ENCODE data around the gene CUL9.
A peak's percentile ranks its signal among the peaks of the same experiment; 100 is the strongest.

CUL9 gene

DNA sequence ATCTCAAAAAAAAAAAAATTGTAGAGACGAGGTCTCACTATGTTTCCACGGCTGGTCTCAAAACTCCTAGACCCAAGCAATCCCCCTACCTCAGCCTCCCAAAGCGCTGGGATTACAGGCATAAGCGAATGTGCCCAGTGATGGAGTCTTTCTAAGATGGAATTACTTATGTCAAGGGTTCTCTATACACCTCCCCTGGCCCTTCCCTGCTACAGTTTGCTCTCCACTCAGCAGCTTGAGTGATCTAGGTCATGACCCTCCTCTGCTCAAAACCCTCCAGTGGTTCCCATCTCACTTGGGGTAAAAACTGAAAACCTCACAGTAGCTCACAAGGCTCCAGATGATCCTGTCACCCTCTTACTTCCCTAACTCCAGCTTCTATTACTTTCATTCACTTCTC, 49.1 kb downstream of the CUL9 start:
- peak; percentile 2 for DNase-seq

DNA sequence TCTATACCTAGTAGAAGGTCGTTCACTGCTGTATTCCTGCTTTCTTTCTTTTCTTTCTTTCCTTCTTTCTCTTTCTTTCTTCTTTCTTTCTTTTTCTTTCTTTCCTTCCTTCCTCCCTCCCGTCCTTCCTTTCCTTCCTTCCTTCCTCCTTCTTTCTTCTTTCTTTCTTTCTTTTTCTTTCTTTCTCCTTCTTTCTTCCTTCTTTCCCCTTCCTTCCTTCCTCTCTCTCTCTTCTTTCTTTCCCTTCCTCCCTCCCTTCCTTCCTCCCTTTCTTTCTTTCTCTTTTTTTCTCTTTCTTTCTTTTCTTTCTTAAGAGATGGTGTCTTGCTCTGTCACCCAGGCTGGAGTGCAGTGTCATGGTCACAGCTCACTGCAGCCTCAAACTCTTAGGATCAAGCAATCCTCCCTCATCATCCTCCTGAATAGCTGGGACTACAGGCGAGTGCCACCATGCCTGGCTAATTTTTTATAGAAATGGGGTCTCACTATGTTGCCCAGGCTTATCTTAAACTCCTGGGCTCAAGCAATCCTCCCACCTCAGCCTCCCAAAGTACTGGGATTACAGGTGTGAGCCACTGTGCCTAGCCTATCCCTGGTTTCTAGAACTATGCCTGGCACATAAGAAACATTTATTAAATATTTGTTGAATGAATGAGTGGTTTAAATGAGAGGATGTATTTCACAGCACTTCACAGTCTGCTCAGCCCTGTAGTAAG, 49.9 kb downstream of the CUL9 start:
- no peak for DNase-seq

DNA sequence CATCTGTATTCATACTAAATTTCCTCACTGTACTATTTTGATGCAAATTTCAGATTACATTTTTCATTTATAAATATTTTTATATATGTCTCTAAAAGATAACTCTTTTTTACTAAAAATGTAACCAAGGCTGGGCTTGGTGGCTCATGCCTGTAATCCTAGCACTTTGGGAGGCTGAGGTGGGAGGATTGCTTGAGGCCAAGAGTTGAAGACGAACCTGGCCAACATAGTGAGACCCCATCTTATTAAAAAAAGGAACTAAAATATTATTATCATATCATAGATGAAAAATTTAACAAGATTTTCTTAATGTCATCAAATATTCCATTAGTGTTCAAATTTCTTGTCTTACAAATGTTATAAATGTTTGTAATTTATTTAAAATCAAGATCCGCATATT, 53.8 kb downstream of the CUL9 start:
- DNase-seq, result no peak

DNA sequence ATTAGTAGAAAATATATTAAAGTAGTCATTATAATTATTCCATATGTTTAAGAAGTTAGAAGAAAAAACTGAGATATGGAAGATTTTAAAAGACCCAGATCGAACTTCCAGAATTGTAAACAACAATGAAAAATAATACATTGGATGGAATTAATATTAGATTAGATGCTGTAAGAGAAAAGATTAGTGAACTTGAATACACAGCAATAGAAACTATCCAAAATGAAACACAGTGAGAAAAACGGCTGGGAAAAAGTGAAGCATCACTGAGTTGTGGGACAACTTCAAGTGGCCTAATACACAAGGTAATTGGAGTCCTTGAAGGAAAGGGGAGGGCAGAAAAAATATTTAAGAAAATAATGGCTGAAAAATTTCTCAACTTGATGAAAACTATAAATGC, 57.1 kb downstream of the CUL9 start:
- no peak for DNase-seq

DNA sequence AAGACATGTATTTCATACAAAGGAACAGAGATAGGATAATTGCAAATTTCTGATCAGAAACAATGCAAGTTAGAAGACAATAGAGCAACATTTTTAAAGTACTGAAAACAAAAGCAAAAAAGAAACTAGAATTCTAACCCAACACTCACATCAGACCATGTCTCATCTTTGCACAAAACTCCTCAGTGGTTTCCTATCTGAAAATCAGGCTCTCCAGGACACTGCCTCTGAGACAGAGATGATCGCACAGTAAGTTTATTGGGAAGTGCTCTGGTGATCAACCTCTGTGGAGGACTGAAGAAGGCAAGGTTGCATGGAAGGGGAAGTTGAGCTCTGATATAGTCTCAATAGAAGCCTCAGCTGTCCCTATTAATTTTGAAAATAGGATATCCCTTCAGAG, 59.0 kb downstream of the CUL9 start:
- no peak for DNase-seq

DNA sequence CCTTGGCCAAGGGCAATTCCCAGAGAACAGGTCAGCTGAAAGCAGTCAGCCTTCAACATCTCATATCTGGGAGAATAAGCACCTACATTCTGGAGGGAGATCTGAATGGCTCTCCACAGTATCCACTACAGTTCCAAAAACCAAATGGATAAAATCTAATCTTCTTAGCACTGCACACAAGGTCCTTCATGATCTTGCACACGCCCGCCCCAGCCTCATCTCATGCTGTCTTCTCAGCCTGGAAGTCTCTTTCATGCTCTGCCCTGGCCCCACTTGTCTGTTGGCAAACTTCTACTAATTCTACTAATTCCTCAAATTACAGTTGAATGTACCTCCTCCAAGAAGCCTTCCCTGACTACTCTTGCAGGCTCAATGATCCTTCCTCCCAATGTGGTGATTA, 59.5 kb downstream of the CUL9 start:
- DNase-seq, result no peak

DNA sequence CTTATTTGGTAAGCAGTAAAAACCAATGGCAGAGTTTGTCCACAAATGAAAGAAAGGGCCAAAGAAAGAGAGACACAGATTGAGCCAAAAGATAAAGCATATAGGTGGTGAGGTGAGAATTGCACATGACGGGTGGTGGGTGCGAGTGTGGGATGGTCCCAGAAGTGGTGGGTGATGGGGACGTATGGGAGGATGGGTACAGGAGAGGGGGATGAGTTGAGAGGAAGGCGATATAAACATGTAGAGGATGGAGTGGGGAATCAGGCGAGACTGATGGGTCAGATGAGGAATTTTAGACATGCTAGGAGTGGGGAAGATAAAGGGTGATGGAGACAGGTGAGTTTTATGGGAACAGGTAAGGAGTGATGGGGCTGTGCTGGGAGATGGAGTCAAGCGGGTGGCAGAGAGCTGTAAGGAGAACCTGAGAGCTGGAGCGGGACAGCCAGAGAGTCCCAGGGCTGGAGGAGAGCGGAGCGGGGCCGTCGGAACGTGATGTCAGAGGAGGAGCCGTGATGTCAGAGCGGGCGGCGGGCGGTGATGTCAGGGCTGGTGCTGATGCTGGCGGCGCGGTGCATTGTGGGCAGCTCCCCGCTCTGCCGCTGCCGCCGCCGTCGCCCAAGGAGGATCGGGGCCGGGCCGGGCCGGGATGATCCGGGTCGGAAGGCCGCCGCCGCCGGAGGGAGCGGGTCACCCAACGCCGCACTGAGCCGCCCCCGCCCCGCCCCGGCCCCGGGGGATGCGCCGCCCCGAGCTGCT, 61.1 kb downstream of the CUL9 start, which contains the start of gene TTBK1:
Gene TTBK1 (plus strand): TSS at position 574 of the 756 bp plus-strand sequence. CDS start 3,180 bp downstream, outside the sequence.
- no peak for DNase-seq

DNA sequence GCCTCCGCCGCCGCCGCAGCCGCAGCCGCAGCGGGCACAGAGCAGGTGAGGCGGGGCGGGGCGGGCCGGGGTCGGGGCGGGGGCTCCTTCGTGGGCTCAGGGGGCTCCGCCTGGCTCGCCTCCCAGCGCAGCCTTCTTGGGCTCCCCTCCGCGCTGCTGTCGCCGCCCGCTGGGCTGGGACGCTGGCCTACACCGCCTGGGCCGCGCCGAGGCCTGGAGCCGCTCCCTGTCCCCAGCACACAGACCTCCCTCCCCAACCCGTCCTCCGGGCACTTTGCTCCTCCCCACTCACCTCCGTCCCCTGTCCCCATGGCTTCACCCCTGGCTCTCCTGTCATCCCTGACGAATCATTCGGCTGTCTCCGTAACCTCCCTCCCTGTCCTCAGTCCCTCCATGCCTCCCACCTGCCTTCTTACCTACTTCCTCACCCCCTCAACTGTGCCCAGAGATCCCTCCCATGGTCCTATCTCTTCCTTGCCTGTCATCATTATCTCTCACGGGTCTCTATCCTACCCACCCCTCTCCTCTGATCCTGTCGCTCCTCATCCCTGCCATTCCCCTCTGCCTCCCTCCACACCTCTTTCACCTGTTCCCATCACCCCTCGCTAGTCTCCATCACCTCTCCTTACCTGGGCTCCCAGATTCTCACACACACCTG, 61.8 kb downstream of the CUL9 start:
- DNase-seq, result no peak

DNA sequence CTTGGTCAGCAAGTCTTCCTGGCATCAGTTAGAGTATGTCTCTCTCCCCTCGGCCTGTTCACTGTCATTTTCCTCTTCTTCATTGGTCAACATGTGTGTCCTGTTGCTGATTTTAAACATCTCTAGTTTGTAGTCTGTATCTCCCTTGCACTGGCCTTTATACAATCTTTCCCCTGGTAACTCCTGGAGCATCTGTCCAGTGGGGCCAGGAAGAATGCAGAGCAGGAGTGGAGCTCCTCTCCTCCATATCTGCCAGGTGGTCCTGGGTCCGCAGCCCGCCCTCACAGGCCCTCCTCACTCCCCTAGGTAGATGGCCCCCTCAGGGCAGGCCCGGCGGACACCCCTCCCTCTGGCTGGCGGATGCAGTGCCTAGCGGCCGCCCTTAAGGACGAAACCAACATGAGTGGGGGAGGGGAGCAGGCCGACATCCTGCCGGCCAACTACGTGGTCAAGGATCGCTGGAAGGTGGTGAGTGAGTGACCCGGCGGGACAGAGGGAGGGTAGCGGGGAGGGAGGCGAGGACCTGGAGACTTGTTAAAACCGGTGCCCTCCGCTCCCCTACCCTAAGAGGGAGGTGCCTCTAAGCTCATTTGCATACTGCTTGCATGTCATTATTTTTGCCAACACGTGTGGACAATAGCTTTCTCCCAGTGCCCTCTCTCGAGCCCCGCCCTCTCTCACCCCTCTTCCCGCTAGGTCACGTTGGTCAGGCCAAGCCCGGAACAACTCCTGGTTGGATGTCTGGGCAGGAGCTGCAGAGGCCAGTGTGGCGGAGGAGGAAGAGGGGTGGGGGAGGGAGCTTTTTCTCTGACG, 64.5 kb downstream of the CUL9 start:
- DNase-seq, result no peak

DNA sequence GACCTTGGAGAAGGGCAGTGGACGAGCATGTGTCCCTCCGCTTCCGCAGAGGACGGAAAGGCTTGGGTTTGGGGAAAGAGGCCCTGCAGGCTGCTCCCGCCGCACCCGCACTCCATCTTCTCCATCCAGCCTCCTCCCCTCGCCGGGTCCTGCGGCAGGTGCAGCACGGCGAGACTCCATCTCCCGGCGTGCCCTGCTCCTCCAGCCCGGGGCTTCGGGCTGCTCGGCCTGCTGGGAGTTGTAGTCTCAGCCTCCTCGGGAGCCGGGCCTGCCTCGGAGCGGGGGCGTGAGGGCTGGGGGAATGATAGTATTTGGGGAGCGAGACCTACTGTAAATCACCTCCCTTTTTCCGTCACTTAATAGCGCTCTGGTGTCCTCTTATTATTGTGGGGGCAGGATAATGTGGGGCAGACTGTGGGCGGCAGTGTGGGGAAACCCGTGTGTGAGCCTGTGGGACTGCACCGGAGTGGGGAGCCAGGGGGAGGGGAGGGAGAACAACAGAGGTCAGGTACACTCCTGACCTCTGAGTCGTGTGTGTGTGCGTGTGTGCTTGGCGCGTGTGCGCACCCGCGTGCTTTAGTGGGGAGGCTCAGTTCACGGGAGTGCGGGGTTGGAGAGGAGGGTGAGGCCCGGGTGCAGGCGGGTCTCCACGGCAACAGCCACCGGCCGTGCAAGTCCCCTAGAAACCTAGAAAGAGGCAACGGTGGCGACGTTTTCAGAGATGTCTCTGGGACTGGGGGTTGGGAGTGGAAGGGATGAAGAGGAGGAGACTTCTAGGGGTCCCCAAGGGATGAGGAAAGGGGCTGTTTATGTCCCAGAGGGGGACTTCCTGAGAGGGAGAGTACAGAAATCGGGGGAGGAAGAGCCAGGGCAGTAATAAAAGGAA, 65.4 kb downstream of the CUL9 start:
- DNase-seq, result peak; percentile 74

DNA sequence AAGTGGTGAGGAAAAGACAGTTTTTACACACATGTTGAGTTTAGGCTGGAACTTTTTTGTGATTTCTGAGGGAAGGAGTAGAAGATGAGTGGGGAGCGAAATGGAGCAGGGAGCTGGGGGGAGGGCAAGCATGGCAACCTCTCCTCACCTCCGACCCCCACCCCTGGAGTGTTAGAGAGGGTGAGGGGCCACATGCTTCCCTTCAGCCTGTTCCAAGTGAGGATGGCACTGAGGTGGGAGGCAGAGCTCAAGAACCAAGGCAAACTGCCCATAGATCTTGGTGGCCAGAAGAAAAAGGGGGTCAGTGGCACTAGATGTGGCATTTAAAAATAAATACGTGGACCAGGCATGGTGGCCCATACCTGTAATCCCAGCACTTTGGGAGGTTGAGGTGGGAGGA, 66.1 kb downstream of the CUL9 start:
- DNase-seq, result no peak

DNA sequence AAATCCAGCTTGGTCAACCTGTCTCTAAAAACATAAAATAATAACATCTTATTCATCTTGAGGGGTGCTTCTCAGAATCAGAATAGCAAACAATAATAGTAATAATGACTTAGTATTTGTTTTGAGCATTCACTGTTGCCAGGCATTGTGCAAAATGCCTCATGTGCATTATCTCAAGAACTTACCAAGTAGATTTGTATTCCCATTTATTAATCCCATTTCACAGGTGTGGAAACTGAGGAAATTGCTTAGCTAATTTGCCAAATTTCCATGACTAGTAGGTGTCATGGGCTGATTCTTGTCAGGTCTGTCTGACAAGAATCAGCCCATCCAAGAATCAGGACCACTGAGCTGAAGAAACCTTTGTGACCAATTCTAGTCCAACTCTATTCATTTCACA, 66.8 kb downstream of the CUL9 start:
- no peak for DNase-seq

DNA sequence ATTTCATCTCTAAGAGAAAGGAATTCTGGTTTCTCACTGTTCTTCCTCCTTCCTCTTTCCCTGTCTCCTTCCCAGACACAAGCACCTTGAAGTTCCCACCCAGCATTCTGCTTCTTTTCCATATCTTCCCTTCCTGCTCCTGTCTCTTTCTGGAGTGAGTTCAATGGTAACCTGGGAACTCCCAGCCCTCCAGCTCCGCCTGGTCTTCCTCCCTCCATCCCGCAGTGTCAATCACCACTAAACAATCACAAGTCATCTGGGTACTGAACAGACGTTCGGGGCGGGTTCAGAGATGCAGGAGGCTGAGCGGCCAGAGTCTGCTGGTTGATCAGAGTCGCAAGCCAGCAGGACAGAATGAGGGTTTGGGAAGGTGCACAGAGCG, 69.0 kb downstream of the CUL9 start:
- DNase-seq, result no peak

DNA sequence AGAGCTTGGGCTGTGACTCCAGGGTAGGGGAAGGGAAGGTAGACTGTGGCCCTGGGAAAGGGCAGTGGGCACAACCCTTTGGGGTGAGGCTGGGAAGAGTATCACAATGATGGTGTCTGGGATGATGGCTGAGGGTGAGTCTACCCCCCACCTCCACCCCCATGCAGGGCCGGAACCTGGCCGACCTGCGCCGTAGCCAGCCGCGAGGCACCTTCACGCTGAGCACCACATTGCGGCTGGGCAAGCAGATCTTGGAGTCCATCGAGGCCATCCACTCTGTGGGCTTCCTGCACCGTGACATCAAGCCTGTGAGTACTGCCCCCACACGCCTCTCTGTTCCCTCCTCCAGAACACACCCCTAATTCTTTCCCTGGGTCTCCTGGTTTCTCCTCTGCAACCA, 71.4 kb downstream of the CUL9 start:
- DNase-seq, result no peak

DNA sequence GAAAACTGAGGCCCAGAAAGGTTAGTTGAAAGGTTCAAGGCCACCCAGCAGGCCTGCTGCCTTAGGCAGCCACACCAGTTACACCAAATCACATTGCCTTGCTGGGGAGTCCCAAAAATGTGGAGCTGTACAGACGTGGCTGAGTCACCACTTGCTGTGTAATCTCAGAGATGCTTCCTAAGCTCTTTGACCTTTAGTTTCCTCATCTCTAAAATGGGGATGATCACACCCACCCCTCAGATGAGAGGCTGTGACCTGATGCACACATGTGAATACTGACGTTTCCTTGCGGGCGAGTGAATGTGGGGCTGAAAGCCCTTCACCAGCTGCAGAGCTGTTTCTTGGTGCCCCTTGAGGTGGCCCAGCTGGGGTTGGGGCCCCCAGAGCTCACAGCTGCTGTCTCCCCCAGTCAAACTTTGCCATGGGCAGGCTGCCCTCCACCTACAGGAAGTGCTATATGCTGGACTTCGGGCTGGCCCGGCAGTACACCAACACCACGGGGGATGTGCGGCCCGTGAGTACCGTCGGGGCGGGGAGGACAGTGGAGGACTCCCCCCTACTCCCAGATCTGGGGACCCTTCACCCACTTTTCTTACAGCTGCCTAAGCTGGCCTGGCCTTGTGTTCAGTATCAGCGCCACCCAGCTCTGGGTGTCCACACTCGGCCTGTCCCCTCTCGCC, 72.3 kb downstream of the CUL9 start:
- no peak for DNase-seq

DNA sequence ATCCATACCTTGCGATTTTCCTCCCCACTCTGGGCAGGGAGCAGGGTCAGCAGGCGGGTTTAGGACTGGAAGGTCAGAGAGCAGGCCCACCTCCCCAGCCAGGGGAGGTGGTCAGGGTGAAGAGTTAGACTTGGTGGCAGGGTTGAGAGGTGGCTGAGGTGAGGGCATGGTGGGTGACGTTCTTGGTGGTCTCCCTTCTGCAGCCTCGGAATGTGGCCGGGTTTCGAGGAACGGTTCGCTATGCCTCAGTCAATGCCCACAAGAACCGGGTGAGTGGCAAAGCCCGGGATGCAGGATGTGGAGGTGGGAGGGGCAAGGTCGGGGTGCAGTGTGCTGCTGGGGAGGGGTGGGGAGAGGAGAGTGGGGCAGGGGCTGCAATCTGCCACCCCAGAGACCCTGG, 72.8 kb downstream of the CUL9 start:
- no peak for DNase-seq

DNA sequence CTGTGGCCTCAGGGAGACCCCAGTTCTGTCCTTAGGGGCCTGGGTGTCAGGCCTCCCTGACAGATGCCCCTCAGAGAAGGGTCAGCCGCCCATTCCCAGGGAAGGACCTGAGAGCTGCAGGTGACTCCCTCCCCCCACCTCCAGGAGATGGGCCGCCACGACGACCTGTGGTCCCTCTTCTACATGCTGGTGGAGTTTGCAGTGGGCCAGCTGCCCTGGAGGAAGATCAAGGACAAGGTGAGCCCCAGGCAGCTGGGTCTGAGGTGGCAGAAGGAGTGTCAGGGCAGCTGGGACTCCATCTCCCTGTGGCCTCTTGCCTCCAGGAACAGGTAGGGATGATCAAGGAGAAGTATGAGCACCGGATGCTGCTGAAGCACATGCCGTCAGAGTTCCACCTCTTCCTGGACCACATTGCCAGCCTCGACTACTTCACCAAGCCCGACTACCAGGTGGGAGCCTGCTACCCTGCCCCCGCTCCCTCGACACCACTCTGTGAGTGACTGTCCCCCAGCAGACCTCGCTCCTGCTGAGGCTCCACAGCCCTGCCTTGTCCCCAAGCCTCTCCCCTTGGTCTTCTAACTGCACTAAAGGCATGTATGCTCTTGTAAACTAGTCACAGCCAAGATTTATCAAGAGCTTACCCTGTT, 73.5 kb downstream of the CUL9 start:
- no peak for DNase-seq

DNA sequence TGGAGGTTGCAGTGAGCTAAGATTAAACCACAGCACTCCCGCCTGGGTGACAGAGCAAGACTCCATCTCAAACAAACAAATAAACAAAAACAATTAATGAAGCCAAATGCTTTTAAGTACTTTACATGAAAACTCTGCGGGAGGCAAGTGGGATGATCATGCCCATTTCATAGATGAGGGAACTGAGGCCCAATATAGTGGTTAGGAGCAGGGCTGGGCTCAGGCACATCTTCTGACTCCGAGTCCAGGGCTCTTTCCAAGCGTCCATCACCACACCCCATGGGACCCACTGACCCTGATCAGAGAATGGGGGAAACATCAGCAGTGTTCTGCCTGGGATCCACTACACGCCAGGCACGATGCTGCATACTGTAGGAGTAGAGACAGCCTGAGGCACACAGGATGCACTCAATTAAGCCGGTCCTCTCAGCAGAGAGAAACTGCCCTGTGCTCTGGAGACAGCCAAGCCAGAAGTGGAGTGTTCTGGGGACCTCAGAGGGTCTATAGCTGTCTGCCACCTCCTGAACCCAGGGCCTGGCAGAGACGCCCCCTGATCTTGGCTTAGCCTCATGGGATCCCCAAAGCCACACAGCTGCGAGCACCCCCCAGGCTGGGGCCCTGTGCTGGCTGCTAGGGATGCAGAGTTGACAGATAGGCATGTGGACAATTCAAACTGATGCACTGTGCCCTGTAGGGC, 74.8 kb downstream of the CUL9 start:
- no peak for DNase-seq

DNA sequence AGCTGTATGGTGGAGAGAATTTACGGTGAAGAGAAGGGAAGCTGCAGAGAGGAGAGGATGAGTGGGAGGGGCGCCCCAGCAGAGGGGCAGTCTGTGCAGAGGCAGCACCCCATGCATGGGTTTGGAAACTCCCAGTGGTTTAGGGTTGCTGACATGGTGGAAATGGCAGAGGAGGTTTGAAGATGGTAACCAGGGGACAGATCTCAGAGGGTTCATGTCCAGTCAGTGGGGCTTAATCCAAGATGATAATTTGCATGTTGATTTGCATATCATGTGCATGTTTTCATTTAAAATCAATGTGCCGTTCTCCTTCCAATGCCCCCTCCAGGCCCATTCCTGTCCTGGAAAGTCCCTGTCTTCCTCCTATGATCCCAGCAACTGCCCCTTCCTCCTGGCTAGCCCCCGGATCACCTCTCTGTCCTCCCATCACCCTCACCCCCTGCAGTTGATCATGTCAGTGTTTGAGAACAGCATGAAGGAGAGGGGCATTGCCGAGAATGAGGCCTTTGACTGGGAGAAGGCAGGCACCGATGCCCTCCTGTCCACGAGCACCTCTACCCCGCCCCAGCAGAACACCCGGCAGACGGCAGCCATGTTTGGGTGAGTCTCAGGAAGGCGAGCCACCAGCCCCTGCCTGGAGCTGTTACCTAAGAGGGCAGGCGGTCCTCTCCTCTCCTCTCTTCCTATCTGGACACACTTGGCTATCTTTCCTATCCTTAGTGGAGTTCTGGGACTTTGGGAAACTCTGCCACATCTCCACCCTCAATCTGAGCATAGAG, 75.6 kb downstream of the CUL9 start:
- DNase-seq, result no peak

DNA sequence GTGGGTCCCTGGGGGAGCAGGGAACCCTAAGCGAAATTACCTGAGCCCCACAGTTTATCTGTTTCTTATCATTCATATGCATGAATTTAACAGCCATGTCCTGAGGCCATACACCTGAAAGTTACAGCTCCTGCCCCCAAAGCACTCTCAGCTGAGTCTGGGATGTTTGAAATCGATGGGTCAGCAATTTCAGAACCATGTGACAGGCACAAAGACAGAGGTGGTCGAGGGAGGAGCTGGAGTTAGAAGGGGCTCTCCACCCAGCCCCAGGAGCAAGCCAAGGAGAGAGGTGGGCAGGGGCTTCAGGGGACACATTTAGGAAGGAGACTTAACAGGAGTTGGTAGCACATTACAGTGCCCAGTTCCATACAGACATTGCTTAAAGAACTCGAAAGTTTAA, 76.2 kb downstream of the CUL9 start:
- DNase-seq, result no peak
